ENCODE results near the gene MDH1B.
"Not testable (repeated sequence)": the region's sequence is repeated elsewhere in the genome, so short reads cannot be mapped to it uniquely, and the experiment has no call there.

MDH1B gene

GRCh38 chr2:206765242-206766056 is at the start of gene MDH1B, which contains the start of gene FASTKD2:
Gene MDH1B (minus strand): TSS chr2:206765328. CDS start chr2:206765271, 57 bp downstream.
Gene FASTKD2 (plus strand): TSS chr2:206765606. CDS start chr2:206766694, 1,088 bp downstream.
- peak; percentile 76 for DNase-seq

- no peak for DNase-seq
These were observed 49.4 kb upstream of the MDH1B start for GRCh38 chr2:206814498-206814897.

- DNase-seq: not testable (repeated sequence)
These were observed 47.3 kb upstream of the MDH1B start for GRCh38 chr2:206812471-206812870.

- not testable (repeated sequence) for DNase-seq
These were observed 42.5 kb upstream of the MDH1B start for GRCh38 chr2:206807624-206808023.

GRCh38 chr2:206805887-206806607 is 40.9 kb upstream of the MDH1B start:
- DNase-seq: no peak

- no peak for DNase-seq
These were observed 39.2 kb upstream of the MDH1B start for GRCh38 chr2:206804326-206804725.

GRCh38 chr2:206802654-206803514 is 37.8 kb upstream of the MDH1B start:
- DNase-seq: no peak

GRCh38 chr2:206801418-206802189 is 36.5 kb upstream of the MDH1B start:
- no peak for DNase-seq

- no peak for DNase-seq
These were observed 35.6 kb upstream of the MDH1B start for GRCh38 chr2:206800506-206801417.

- peak; percentile 24 for DNase-seq
These were observed 34.0 kb upstream of the MDH1B start for GRCh38 chr2:206799083-206799482.

- DNase-seq: no peak
These were observed 32.9 kb upstream of the MDH1B start for GRCh38 chr2:206798000-206798399.

GRCh38 chr2:206797376-206797775 is 32.2 kb upstream of the MDH1B start:
- no peak for DNase-seq

GRCh38 chr2:206792645-206793044 is 27.5 kb upstream of the MDH1B start:
- DNase-seq: no peak

- DNase-seq: no peak
These were observed 25.3 kb upstream of the MDH1B start for GRCh38 chr2:206790311-206790935.

GRCh38 chr2:206784559-206785353 is 19.6 kb upstream of the MDH1B start:
- no peak for DNase-seq

- no peak for DNase-seq
These were observed 18.6 kb upstream of the MDH1B start for GRCh38 chr2:206783718-206784117.

- DNase-seq: no peak
These were observed 15.5 kb upstream of the MDH1B start for GRCh38 chr2:206780671-206781070.

- DNase-seq: no peak
These were observed 11.3 kb upstream of the MDH1B start for GRCh38 chr2:206776432-206776831.

GRCh38 chr2:206774871-206775270 is 9.7 kb upstream of the MDH1B start:
- DNase-seq: no peak
